Measurements from ENCODE around the gene DGKD. TPM values are rescaled to one million over a fixed set of nuclear protein-coding genes. Genes with fewer than 3 reads are reported as not detected.
A peak's percentile ranks its signal among the peaks of the same experiment; 100 is the strongest.

Gene DGKD
- total RNA-seq, 4 donors from 2014 or later, result 67.7 to 195 (median 125) TPM

- Histone ChIP-seq H3K4me3 (no peak overlapping the region), H3K36me3 (peaks cover 0 to 93% (median 0%) of the 10 kb centered on the region in 3 donors), H3K4me1 (no peaks in the 10 kb centered on the region), H3K27ac (no peak overlapping the region), H3K27me3 (no peaks in the 10 kb centered on the region), H3K9me3 (no peaks in the 10 kb centered on the region)
- DNase-seq, result peak in 2 of 3 donors; percentile 44 to 45
- TF ChIP-seq POLR2A (IDR thresholded peaks at IDR 0.05), result no peak
- peak in 1 of 6 experiments; percentile 11 for TF ChIP-seq CTCF (IDR thresholded peaks at IDR 0.05)
Measured at GRCh38 chr2:233448220-233448559, 93.9 kb downstream of the DGKD start.

GRCh38 chr2:233448575-233448974 lies 94.3 kb downstream of the DGKD start:
- no peak overlapping the region for H3K27ac ChIP-seq
- TF ChIP-seq POLR2A (IDR thresholded peaks at IDR 0.05), result no peak
- TF ChIP-seq CTCF (IDR thresholded peaks at IDR 0.05), result no peak
- peak in 1 of 3 donors; percentile 29 for DNase-seq
- no peaks in the 10 kb centered on the region for H3K27me3 ChIP-seq
- H3K9me3 ChIP-seq, result no peaks in the 10 kb centered on the region
- H3K4me1 ChIP-seq, result no peaks in the 10 kb centered on the region
- H3K4me3 ChIP-seq, result no peak overlapping the region
- peaks cover 0 to 95% (median 0%) of the 10 kb centered on the region in 3 donors for H3K36me3 ChIP-seq

GRCh38 chr2:233449081-233449901 lies 95.0 kb downstream of the DGKD start:
- Histone ChIP-seq H3K36me3 (peaks cover 0 to 96% (median 0%) of the 10 kb centered on the region in 3 donors), H3K4me3 (no peak overlapping the region), H3K27me3 (no peaks in the 10 kb centered on the region), H3K9me3 (no peaks in the 10 kb centered on the region), H3K27ac (no peak overlapping the region), H3K4me1 (no peaks in the 10 kb centered on the region)
- DNase-seq, result peak in 2 of 3 donors; percentile 49 to 58
- TF ChIP-seq POLR2A (IDR thresholded peaks at IDR 0.05), result no peak
- peak in 4 of 6 experiments; percentile 25 to 47 (median 44) for TF ChIP-seq CTCF (IDR thresholded peaks at IDR 0.05)

GRCh38 chr2:233449921-233450863 lies 95.9 kb downstream of the DGKD start:
- no peak for TF ChIP-seq CTCF (IDR thresholded peaks at IDR 0.05)
- peaks cover 0 to 97% (median 0%) of the 10 kb centered on the region in 3 donors for H3K36me3 ChIP-seq
- H3K4me3 ChIP-seq, result no peak overlapping the region
- DNase-seq, result peak in 2 of 3 donors; percentile 37
- H3K27ac ChIP-seq, result no peak overlapping the region
- H3K4me1 ChIP-seq, result no peaks in the 10 kb centered on the region
- H3K27me3 ChIP-seq, result no peaks in the 10 kb centered on the region
- no peaks in the 10 kb centered on the region for H3K9me3 ChIP-seq

- Histone ChIP-seq H3K27me3 (no peaks in the 10 kb centered on the region), H3K27ac (no peak overlapping the region), H3K36me3 (peaks cover 0 to 97% (median 0%) of the 10 kb centered on the region in 3 donors), H3K4me1 (no peaks in the 10 kb centered on the region), H3K9me3 (no peaks in the 10 kb centered on the region), H3K4me3 (no peak overlapping the region)
- peak in 1 of 3 donors; percentile 41 for DNase-seq
- no peak for TF ChIP-seq POLR2A (IDR thresholded peaks at IDR 0.05)
- TF ChIP-seq CTCF (IDR thresholded peaks at IDR 0.05), result no peak
Measured at GRCh38 chr2:233450864-233451575, 96.7 kb downstream of the DGKD start.

Measured in Peyer's patch (tissue), 4 donors.